Panc1 (cell line): ENCODE results near the gene POU6F1. TPM values are rescaled to one million over a fixed set of nuclear protein-coding genes. Genes with fewer than 3 reads are reported as not detected.

Source experiments
- ATAC-seq: fragments of 200-7000 bp; cut with Tn5 transposase; 2 replicates; pipeline ENCODE4 v1.9.1; 2020; ENCODE audit warnings: mild to moderate bottlenecking, moderate library complexity
- BruUV-seq: library from RNA; stranded (reverse); fragments of 400-500 nt; replicated peaks from 2 replicates; lab custom pipeline; 2021; lab: Mats Ljungman, UMichigan
- CTCF ChIA-PET: fragments of 300-600 bp; sonication (Branson Sonifier 250); formaldehyde crosslinking; loops from one replicate; lab custom pipeline; 2022; ENCODE audit warnings: antibody characterized with exemption; lab: Charles Lee
- POLR2A ChIA-PET: fragments of 300-600 bp; sonication (Branson Sonifier 250); formaldehyde crosslinking; loops from one replicate; lab custom pipeline; 2022; ENCODE audit warnings: antibody characterized with exemption; lab: Charles Lee
- DNase-seq: peaks from one replicate; pipeline ENCODE4 v3.0.0-alpha.2; 2010; ENCODE audit warnings: low read depth, low spot score
- H3K27ac ChIP-seq: 2 replicates; pipeline ENCODE4 v1.5.1; 2011; ENCODE audit warnings: mild to moderate bottlenecking, low read length, inconsistent platforms
- H3K27me3 ChIP-seq: fragments of 200-500 bp; sonication (Bioruptor generic); 2 replicates; pipeline ENCODE4 v1.6.0; 2014; ENCODE audit warnings: low read length, inconsistent platforms; ENCODE audit not compliant: control insufficient read depth, insufficient read depth
- H3K36me3 ChIP-seq: fragments of 200-500 bp; sonication (Bioruptor generic); 2 replicates; pipeline ENCODE4 v1.5.1; 2014; ENCODE audit warnings: inconsistent platforms, mild to moderate bottlenecking, low read length, moderate library complexity; ENCODE audit not compliant: control insufficient read depth, insufficient read depth
- H3K4me1 ChIP-seq: 2 replicates; pipeline ENCODE4 v1.5.1; 2011; ENCODE audit warnings: inconsistent platforms, mild to moderate bottlenecking, low read length, moderate library complexity; ENCODE audit not compliant: control insufficient read depth, insufficient read depth
- H3K4me3 ChIP-seq, 2 experiments: 2 replicates each; pipeline ENCODE4 v1.5.1; 2011 to 2012; ENCODE audit warnings: low read depth in 2 of 2, low read length in 2 of 2, mild to moderate bottlenecking in 2 of 2, inconsistent platforms in 1 of 2, moderate library complexity in 1 of 2
- H3K9me3 ChIP-seq: fragments of 200-500 bp; sonication (Bioruptor generic); 2 replicates; pipeline ENCODE4 v1.5.1; 2014; ENCODE audit warnings: low read depth, mild to moderate bottlenecking, inconsistent platforms, low read length, moderate library complexity; ENCODE audit not compliant: control insufficient read depth, insufficient read depth
- POLR2AphosphoS5 ChIP-seq: IDR thresholded peaks from 2 replicates; pipeline ENCODE4 v1.6.1; 2012; ENCODE audit warnings: mild to moderate bottlenecking, low read depth, low read length, moderate library complexity
- REST ChIP-seq, 2 experiments: IDR thresholded peaks; 2 replicates each; pipeline ENCODE4 v1.6.1; 2011 to 2012; ENCODE audit warnings: low read depth in 2 of 2, control low read depth in 1 of 2, low read length in 1 of 2, mild to moderate bottlenecking in 1 of 2, moderate library complexity in 1 of 2; ENCODE audit not compliant: insufficient read depth in 1 of 2
- SIN3A ChIP-seq: IDR thresholded peaks from 2 replicates; pipeline ENCODE4 v1.6.1; 2012; ENCODE audit warnings: low read depth, mild to moderate bottlenecking, low read length, moderate library complexity, borderline replicate concordance; ENCODE audit not compliant: insufficient read depth
- TCF7L2 ChIP-seq: IDR thresholded peaks from 2 replicates; pipeline ENCODE4 v1.6.1; 2011; ENCODE audit warnings: mild to moderate bottlenecking, low read depth, low read length, inconsistent platforms
- in situ Hi-C: cut with HindIII; loops from 2 replicates; pipeline ENCODE4 v1.10.0; 2016; ENCODE audit warnings: low sequenced_read_pairs, low pct_unique_long_range_greater_than_20kb
- intact Hi-C: fragments of 100-400 bp; cut with micrococcal nuclease; formaldehyde crosslinking; loops from one replicate; pipeline ENCODE4 v1.10.0; 2022; ENCODE audit not compliant: unreplicated experiment
- total RNA-seq: library from RNA; stranded (reverse); gene quantifications from one replicate; pipeline ENCODE4 v1.2.1, GENCODE V29; 2021; ENCODE audit not compliant: unreplicated experiment
- TF ChIP-seq, protein P1 (sequence below): fragments of 450-650 bp; IDR thresholded peaks from 2 replicates; pipeline ENCODE4 v1.5.1; 2017; ENCODE audit warnings: mild to moderate bottlenecking

POU6F1 gene
- total RNA-seq, 1 experiment from 2014 or later: 3.1 TPM

DNA sequence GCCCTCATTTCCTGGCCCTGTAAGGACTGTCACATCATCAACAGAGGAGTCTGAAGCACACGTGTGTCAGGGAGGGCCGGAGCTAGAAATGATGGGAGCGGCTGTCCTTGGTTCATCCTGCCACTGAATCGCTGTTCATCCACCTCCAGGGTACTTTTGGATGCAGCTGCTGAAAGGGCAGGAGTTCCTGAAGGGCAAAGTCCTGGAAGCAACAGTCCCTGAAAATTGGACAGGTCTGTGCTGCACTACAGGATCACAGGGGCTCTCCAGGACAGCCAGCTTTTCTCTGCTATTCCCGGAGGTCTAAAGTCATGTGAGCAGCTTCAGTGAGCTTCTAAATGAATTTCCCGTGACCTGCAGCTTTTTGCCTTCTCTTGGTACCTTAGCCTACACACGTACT is 17.7 kb downstream of the POU6F1 start:
- Histone ChIP-seq H3K27me3 (no peaks in the 10 kb centered on the region), H3K36me3 (no peaks in the 10 kb centered on the region), H3K4me1 (no peaks in the 10 kb centered on the region), H3K9me3 (no peaks in the 10 kb centered on the region), H3K27ac (no peak overlapping the region), H3K4me3 (no peak overlapping the region)
- ChIA-PET POLR2A (no interaction called here), CTCF (no interaction called here)
- BruUV-seq: no TSS peak
- intact Hi-C loops (no loop called here), in situ Hi-C loops (no loop called here)
- DNase-seq (no peak), ATAC-seq (no peak)
- no peak for TF ChIP-seq REST (IDR thresholded peaks at IDR 0.05; ENCODE audit: insufficient read depth in 1 of 2, low read depth in 2 of 2, low read length in 1 of 2)
- no peak for TF ChIP-seq POLR2AphosphoS5

DNA sequence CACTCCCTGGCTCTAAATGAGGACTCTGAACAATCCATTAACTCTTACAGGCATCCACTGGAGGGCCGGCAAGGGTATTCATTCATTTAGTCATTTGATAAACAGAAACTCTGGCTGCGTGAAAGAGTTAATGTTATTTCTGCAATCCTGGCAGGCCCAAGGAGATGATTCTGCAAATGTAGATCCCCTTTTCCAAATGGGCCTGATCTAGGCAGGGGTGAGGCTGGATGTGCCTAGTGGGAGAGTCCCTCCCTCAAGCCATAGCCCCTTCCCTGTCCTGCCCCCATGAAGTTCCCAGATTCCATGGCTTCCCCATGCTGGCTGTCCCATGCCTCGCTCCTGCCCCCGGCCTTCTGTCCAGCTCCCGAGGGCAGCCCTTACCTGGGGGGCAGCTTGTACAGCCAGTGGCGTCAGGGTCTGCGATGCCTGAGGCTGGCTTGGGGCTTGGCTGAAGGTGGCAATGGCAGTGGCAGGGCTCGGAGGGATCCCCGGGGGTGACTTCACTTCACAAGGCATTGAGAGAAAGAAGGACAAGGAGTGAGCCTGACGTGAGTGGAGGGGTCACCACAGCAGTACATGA is 18.4 kb downstream of the POU6F1 start:
- in situ Hi-C loops (no loop called here), intact Hi-C loops (no loop called here)
- H3K4me3 ChIP-seq: no peak overlapping the region
- TF ChIP-seq SIN3A: no peak
- TF ChIP-seq, protein P1, sequence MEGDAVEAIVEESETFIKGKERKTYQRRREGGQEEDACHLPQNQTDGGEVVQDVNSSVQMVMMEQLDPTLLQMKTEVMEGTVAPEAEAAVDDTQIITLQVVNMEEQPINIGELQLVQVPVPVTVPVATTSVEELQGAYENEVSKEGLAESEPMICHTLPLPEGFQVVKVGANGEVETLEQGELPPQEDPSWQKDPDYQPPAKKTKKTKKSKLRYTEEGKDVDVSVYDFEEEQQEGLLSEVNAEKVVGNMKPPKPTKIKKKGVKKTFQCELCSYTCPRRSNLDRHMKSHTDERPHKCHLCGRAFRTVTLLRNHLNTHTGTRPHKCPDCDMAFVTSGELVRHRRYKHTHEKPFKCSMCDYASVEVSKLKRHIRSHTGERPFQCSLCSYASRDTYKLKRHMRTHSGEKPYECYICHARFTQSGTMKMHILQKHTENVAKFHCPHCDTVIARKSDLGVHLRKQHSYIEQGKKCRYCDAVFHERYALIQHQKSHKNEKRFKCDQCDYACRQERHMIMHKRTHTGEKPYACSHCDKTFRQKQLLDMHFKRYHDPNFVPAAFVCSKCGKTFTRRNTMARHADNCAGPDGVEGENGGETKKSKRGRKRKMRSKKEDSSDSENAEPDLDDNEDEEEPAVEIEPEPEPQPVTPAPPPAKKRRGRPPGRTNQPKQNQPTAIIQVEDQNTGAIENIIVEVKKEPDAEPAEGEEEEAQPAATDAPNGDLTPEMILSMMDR: no peak
- no peak for TF ChIP-seq POLR2AphosphoS5
- no peak for TF ChIP-seq REST (IDR thresholded peaks at IDR 0.05; ENCODE audit: insufficient read depth in 1 of 2, low read depth in 2 of 2, low read length in 1 of 2)
- TF ChIP-seq TCF7L2: no peak
- H3K27ac ChIP-seq: no peak overlapping the region
- DNase-seq (no peak), ATAC-seq (no peak)
- no peaks in the 10 kb centered on the region for H3K9me3 ChIP-seq
- CTCF ChIA-PET: interaction anchor here (0.6 kb wide), 1 partner anchor 233 kb away, joined by 5 read pairs; no protein-coding TSS in a partner anchor
- POLR2A ChIA-PET: no interaction called here
- no peaks in the 10 kb centered on the region for H3K36me3 ChIP-seq
- H3K4me1 ChIP-seq: no peaks in the 10 kb centered on the region
- BruUV-seq: no TSS peak
- H3K27me3 ChIP-seq: no peaks in the 10 kb centered on the region
